Cardiac muscle cell (in vitro differentiated cells and primary cell): Measurements from ENCODE around the gene TM4SF5. TPM values are rescaled to one million over a fixed set of nuclear protein-coding genes. Genes with fewer than 3 reads are reported as not detected.

Source experiments
- DNase-seq, 2 donors: peaks; one replicate each; pipeline versions ENCODE4 v3.0.0 to v3.0.0-alpha.2; 2010 to 2017; ENCODE audit warnings: low read depth in 1 of 2, low spot score in 1 of 2
- H3K27ac ChIP-seq: fragments of 200-600 bp; sonication (generic); 2 replicates; pipeline ENCODE4 v1.5.1; 2016
- H3K27me3 ChIP-seq: fragments of 200-600 bp; sonication (generic); 2 replicates; pipeline ENCODE4 v1.6.0; 2016; ENCODE audit warnings: control low read depth
- H3K36me3 ChIP-seq: fragments of 200-600 bp; sonication (generic); 2 replicates; pipeline ENCODE4 v1.5.1; 2016; ENCODE audit warnings: control low read depth
- H3K4me1 ChIP-seq: fragments of 200-600 bp; sonication (generic); 2 replicates; pipeline ENCODE4 v1.8.1; 2017; ENCODE audit warnings: low read depth, mild to moderate bottlenecking, mixed run types
- H3K4me3 ChIP-seq: fragments of 200-600 bp; sonication (generic); 2 replicates; pipeline ENCODE4 v1.5.1; 2016; ENCODE audit warnings: mild to moderate bottlenecking
- H3K9me3 ChIP-seq: fragments of 200-600 bp; sonication (generic); 2 replicates; pipeline ENCODE4 v1.5.1; 2017; ENCODE audit warnings: low read depth, mild to moderate bottlenecking, control low read depth
- polyA plus RNA-seq: library from polyadenylated mRNA; unstranded; fragments of >200 nt; fragmentation: Nextera tagmentation; extraction: Ambion mirVana; gene quantifications from 2 replicates; pipeline ENCODE4 v1.2.1, GENCODE V29; 2016
- total RNA-seq: library from RNA; depleted of rRNA; stranded (reverse); fragments of >200 nt; gene quantifications from 2 replicates; pipeline ENCODE4 v1.2.3, GENCODE V29; 2016
- TF ChIP-seq, protein P1 (sequence below): IDR thresholded peaks from 2 replicates; pipeline ENCODE4 v1.5.1; 2012; ENCODE audit warnings: low read depth, mild to moderate bottlenecking, low read length

Gene TM4SF5
- total and polyA plus RNA-seq, 2 experiments from 2014 or later: not detected

DNA sequence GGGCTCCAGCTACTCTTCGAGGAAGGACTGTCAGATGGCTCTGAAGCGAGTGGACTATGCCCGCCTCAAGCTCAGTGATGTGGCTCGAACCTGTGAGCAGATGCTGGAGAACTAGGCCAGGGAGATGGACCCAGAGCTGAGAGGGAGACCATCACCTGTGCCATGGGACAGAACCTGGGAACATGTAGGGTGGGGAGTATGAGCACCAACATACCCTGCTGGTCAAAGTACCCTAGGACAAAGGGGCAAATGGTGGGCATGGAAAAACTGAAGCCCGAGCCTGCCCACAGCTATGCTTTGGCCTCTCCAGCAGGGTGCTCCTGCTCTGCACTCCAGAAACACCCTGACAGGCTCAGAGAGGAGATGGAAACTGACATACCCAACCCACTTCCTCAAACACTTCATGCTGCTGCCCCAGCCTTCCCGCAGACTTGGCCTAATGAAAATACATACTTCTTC, 38.6 kb upstream of the TM4SF5 start:
- no peak for DNase-seq
- Histone ChIP-seq H3K4me3 (no peak overlapping the region), H3K36me3 (no peaks in the 10 kb centered on the region), H3K27me3 (peaks cover 29% of the 10 kb centered on the region), H3K4me1 (no peaks in the 10 kb centered on the region), H3K9me3 (no peaks in the 10 kb centered on the region), H3K27ac (no peak overlapping the region)
- TF ChIP-seq, protein P1, sequence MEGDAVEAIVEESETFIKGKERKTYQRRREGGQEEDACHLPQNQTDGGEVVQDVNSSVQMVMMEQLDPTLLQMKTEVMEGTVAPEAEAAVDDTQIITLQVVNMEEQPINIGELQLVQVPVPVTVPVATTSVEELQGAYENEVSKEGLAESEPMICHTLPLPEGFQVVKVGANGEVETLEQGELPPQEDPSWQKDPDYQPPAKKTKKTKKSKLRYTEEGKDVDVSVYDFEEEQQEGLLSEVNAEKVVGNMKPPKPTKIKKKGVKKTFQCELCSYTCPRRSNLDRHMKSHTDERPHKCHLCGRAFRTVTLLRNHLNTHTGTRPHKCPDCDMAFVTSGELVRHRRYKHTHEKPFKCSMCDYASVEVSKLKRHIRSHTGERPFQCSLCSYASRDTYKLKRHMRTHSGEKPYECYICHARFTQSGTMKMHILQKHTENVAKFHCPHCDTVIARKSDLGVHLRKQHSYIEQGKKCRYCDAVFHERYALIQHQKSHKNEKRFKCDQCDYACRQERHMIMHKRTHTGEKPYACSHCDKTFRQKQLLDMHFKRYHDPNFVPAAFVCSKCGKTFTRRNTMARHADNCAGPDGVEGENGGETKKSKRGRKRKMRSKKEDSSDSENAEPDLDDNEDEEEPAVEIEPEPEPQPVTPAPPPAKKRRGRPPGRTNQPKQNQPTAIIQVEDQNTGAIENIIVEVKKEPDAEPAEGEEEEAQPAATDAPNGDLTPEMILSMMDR: no peak

DNA sequence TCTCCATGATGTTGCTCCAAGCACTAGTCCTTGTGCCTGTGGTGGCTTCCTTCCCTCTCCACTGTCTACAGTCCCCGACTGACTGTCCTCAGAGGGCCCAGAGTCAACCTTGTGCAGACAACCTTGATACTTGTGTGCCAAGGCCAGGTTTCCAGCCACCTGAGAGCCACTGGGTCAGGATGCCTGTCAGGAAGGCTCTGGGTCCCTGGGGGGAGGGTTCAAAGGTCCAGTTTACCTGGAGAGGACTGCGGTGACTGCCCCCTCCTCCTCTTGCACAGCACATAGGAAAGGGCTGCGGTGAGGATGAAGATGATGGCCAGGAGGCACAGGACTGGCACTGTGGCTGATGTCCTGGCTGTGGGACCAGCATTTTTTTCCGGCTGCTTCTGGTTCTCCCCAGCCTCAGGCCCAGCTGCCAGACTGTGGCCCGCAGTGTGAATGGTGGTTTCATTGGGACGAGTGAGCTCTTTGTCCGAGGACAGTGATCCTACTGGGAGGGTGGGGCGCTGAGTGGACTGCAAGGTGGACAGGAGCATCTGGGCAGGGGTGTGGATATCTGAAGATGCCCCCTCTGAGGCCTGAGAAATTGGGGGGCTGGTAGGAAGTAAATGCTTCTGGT, 36.7 kb upstream of the TM4SF5 start:
- no peaks in the 10 kb centered on the region for H3K4me1 ChIP-seq
- no peak overlapping the region for H3K4me3 ChIP-seq
- no peaks in the 10 kb centered on the region for H3K36me3 ChIP-seq
- TF ChIP-seq, protein P1: no peak
- DNase-seq: no peak
- peaks cover 48% of the 10 kb centered on the region for H3K27me3 ChIP-seq
- H3K9me3 ChIP-seq: no peaks in the 10 kb centered on the region
- H3K27ac ChIP-seq: no peak overlapping the region

DNA sequence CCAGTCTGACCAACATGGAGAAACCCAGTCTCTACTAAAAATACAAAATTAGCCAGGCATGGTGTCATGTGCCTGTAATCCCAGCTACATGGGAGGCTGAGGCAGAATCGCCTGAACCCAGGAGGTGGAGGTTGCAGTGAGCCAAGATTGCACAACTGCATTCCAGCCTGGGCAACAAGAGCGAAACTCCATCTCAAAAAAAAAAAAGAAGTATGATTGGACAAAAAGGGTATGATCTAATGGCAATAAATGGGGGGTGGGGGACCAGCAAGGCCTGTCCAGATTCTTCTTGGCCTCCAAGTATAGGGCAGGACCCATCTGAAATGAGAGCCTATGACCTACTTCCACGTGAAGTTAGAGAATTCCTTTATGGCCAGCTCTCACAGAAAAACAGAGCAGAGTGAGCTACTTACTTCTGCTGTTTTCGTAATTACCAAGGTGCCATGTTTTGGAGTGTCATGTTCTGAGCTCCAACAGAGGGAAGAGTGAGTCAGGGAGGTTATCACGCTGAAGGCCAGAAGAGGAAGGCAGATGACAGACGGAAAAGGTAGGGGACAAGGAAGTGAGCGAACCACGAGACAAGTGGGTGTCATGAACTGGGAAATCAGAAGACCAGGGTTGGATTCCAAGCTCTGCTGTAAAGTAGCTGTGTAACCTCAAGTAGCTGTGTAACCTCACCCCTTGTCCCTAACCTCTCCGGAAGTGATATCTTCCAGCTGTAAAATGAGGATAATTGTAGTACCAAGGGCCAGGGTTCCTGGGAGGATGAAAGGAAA, 35.6 kb upstream of the TM4SF5 start:
- Histone ChIP-seq H3K27ac (no peak overlapping the region), H3K4me1 (no peaks in the 10 kb centered on the region), H3K36me3 (no peaks in the 10 kb centered on the region), H3K27me3 (peaks cover 59% of the 10 kb centered on the region), H3K4me3 (no peak overlapping the region), H3K9me3 (no peaks in the 10 kb centered on the region)
- peak in 1 of 2 donors; percentile 61 for DNase-seq
- TF ChIP-seq, protein P1: no peak

DNA sequence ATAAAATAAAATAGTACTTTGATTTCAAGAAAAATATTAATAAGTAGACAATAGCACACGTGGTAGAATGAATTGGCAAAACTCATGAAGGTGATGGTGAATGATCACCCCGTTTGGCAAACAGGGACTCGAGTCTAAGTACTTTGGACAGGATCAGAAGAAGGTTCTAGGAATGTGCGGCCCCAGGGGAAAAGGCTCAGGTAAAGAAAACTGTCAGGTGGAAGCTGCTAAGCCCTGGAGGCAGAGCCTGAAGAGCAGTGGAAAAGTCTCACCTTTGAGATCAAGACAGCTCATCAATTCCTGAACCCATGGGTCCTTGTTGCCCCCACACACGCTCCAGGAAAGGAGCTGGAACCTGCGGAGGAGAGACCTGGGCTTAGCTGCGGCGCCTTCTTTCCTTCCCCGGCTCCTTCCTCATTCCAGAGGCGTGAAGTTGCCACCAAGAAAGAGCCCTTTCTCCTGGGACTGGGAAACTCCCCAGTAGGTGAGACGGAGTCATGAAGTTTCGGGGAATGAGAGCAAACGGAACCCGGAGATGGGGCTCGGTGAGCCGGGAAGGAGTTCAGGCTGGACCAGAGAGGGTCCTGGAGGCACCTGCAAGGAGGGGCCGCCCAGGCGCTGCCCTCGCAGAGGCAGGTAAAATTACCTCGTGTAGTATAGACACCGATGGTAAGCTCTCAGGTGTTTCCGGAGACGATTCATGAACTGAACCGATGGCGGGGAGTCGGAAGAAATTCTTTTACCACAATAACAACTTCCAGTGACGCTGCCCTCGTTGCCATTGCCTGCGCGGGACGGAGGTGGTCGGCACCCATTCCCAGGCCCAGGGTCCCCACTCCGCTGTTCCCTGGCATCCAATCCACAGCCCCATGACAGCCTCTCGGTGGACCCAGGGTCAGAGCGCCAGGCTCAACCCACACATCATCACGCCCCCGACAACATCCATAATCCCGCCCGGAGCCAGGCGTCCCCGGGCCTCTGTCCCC, 33.3 kb upstream of the TM4SF5 start:
- H3K4me3 ChIP-seq: peak overlapping the region; percentile 54
- no peaks in the 10 kb centered on the region for H3K36me3 ChIP-seq
- peaks cover 82% of the 10 kb centered on the region for H3K27me3 ChIP-seq
- no peak for DNase-seq
- TF ChIP-seq, protein P1: no peak
- no peak overlapping the region for H3K27ac ChIP-seq
- H3K9me3 ChIP-seq: no peaks in the 10 kb centered on the region
- H3K4me1 ChIP-seq: no peaks in the 10 kb centered on the region
